ENCODE results near the gene KLHL21. TPM values are rescaled to one million over a fixed set of nuclear protein-coding genes. Genes with fewer than 3 reads are reported as not detected.

The KLHL21 gene
- total RNA-seq, 1 experiment from 2014 or later = 38.0 TPM

DNA sequence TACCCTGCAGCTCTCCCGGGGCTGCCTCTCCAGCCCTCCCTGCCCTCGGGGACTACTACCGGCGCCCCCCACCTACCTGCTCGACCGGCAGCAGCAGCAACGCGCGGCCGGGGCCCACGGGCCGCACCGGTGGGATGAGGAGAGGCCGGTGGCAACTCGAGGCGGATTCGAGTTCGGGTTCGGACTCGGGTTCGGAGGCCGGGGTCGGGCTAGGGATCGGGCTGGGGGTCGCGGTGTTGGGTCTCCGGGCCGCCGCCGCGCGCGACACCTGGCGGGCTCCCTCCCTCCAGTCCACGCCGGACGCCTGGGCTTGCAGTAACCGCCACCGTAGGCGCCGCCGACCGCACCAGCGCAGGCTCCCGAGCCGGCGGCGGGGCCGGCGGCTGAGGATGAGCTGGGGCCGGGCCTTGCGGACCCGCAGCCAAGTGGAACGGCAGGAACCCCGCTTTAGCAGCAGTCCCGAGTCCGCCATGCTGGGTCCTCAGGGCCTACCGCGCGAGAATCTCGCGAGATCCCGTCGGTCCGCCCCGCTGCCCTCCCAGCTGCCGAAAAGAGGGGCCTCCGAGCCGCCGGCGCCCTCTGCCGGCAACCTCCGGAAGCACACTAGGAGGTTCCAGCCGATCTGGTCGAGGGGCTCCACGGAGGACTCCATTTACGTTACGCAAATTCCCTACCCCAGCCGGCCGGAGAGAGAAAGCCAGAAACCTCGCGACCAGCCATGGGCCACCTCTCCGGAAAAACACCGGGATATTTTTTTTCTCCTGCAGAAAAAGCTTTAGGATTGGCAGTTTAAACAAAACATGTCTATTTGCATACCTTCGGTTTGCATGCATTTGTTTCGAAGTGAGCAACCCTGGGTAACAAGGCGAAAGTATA, 48.4 kb downstream of the KLHL21 start, which contains the start of gene NOL9:
NOL9 (minus strand) TSS at position 483 of the 876 bp plus-strand sequence; CDS start at position 472, 11 bp downstream.
- ChIA-PET POLR2A (ENCODE audit: low non-redundant PET) (no interaction called here), CTCF (interaction anchor here (2.0 kb wide), 1 partner anchor 25 kb away, joined by 5 read pairs; the partner anchor contains the start of gene ZBTB48)
- no TSS peak for BruUV-seq (replicated peaks)
- peaks cover 15% of the 10 kb centered on the region for H3K36me3 ChIP-seq (ENCODE audit: insufficient read depth, low read length, poor library complexity, severe bottlenecking)
- DNase-seq (ENCODE audit: low spot score) = peak; percentile 96
- peak within 1 kb of the TSS; percentile 99 for H3K4me3 ChIP-seq (ENCODE audit: low read depth, low read length, poor library complexity, severe bottlenecking)
- peak within 1 kb of the TSS; percentile 92 for H3K27ac ChIP-seq (ENCODE audit: low read depth, low read length, poor library complexity, severe bottlenecking)
- H3K27me3 ChIP-seq (replicated peaks; ENCODE audit: insufficient read depth, low read depth, low read length, poor library complexity) = no peaks in the 10 kb centered on the region
- intact Hi-C loops (cut with micrococcal nuclease; ENCODE audit: unreplicated experiment) = no loop called here
- no peaks in the 10 kb centered on the region for H3K9me3 ChIP-seq (ENCODE audit: low read depth, low read length, poor library complexity, severe bottlenecking)
- peaks cover 4% of the 10 kb centered on the region for H3K4me1 ChIP-seq (ENCODE audit: insufficient read depth, low read length, poor library complexity, severe bottlenecking)
- no peak for TF ChIP-seq EZH2 (IDR thresholded peaks at IDR 0.05; ENCODE audit: borderline replicate concordance, low read depth, low read length, poor library complexity, severe bottlenecking)
- TF ChIP-seq, protein P1, sequence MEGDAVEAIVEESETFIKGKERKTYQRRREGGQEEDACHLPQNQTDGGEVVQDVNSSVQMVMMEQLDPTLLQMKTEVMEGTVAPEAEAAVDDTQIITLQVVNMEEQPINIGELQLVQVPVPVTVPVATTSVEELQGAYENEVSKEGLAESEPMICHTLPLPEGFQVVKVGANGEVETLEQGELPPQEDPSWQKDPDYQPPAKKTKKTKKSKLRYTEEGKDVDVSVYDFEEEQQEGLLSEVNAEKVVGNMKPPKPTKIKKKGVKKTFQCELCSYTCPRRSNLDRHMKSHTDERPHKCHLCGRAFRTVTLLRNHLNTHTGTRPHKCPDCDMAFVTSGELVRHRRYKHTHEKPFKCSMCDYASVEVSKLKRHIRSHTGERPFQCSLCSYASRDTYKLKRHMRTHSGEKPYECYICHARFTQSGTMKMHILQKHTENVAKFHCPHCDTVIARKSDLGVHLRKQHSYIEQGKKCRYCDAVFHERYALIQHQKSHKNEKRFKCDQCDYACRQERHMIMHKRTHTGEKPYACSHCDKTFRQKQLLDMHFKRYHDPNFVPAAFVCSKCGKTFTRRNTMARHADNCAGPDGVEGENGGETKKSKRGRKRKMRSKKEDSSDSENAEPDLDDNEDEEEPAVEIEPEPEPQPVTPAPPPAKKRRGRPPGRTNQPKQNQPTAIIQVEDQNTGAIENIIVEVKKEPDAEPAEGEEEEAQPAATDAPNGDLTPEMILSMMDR (conservative IDR thresholded peaks at IDR 0.05; ENCODE audit: low read depth, low read length) = peak; percentile 94

DNA sequence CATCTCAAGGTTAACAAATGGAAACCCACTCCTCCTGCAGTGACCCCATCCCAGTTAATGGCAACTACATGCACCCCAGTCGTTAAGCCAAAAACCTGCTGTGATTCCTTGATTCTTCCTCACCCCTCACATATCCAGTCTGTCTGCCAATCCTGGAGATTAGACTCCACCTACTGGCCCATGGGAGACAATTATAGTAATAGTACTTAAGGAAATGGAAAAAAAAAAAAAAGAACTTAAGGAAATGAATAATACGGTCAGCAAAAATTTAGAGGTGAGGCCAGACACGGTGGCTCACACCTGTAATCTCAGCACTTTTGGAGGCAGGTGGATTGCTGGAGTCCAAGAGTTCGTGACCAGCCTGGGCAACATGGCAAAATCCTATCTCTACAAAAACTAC, 55.4 kb downstream of the KLHL21 start:
- Histone ChIP-seq H3K9me3 (ENCODE audit: low read depth, low read length, poor library complexity, severe bottlenecking) (no peaks in the 10 kb centered on the region), H3K4me3 (ENCODE audit: low read depth, low read length, poor library complexity, severe bottlenecking) (no peak overlapping the region), H3K27me3 (replicated peaks; ENCODE audit: insufficient read depth, low read depth, low read length, poor library complexity) (no peaks in the 10 kb centered on the region), H3K4me1 (ENCODE audit: insufficient read depth, low read length, poor library complexity, severe bottlenecking) (no peaks in the 10 kb centered on the region), H3K36me3 (ENCODE audit: insufficient read depth, low read length, poor library complexity, severe bottlenecking) (peaks cover 62% of the 10 kb centered on the region), H3K27ac (ENCODE audit: low read depth, low read length, poor library complexity, severe bottlenecking) (no peak overlapping the region)
- DNase-seq (ENCODE audit: low spot score) = peak; percentile 19
- ChIA-PET POLR2A (ENCODE audit: low non-redundant PET) (no interaction called here), CTCF (no interaction called here)
- intact Hi-C loops (cut with micrococcal nuclease; ENCODE audit: unreplicated experiment) = no loop called here
- BruUV-seq (replicated peaks) = no TSS peak
- TF ChIP-seq, protein P1 (conservative IDR thresholded peaks at IDR 0.05; ENCODE audit: low read depth, low read length) = no peak
- TF ChIP-seq EZH2 (IDR thresholded peaks at IDR 0.05; ENCODE audit: borderline replicate concordance, low read depth, low read length, poor library complexity, severe bottlenecking) = no peak

DNA sequence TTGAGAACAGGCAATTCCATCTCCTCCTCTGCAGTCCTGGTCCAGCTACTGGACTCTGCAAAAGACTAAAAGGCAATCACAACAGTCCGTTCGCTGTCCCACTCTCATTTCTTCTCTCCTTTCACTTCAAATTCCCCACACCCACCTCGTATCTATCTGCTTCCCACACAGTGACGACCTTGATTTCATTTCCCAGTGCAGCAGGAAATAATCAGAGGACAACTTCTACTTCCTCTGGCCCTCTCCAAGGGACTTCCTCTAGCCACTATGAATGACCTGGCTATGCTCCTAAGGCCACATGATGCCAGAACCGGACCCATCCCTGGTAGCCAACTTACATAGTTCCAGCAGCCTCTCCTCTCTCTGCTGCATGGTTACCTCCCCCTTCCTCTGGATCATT, 56.3 kb downstream of the KLHL21 start:
- POLR2A ChIA-PET (ENCODE audit: low non-redundant PET) = no interaction called here
- H3K9me3 ChIP-seq (ENCODE audit: low read depth, low read length, poor library complexity, severe bottlenecking) = no peaks in the 10 kb centered on the region
- no peak overlapping the region for H3K4me3 ChIP-seq (ENCODE audit: low read depth, low read length, poor library complexity, severe bottlenecking)
- BruUV-seq (replicated peaks) = no TSS peak
- peaks cover 68% of the 10 kb centered on the region for H3K36me3 ChIP-seq (ENCODE audit: insufficient read depth, low read length, poor library complexity, severe bottlenecking)
- H3K4me1 ChIP-seq (ENCODE audit: insufficient read depth, low read length, poor library complexity, severe bottlenecking) = no peaks in the 10 kb centered on the region
- DNase-seq (ENCODE audit: low spot score) = no peak
- intact Hi-C loops (cut with micrococcal nuclease; ENCODE audit: unreplicated experiment) = no loop called here
- TF ChIP-seq, protein P1 (conservative IDR thresholded peaks at IDR 0.05; ENCODE audit: low read depth, low read length) = no peak
- TF ChIP-seq EZH2 (IDR thresholded peaks at IDR 0.05; ENCODE audit: borderline replicate concordance, low read depth, low read length, poor library complexity, severe bottlenecking) = no peak
- CTCF ChIA-PET = no interaction called here
- H3K27me3 ChIP-seq (replicated peaks; ENCODE audit: insufficient read depth, low read depth, low read length, poor library complexity) = no peaks in the 10 kb centered on the region
- no peak overlapping the region for H3K27ac ChIP-seq (ENCODE audit: low read depth, low read length, poor library complexity, severe bottlenecking)

Data from A673 (cell line).